Measurements from ENCODE around the gene PYCARD.

- no peak for TF ChIP-seq CTCF (IDR thresholded peaks at IDR 0.05; ENCODE audit: borderline replicate concordance, extremely low read depth, low read length, poor library complexity, severe bottlenecking)
- TF ChIP-seq EZH2 (IDR thresholded peaks at IDR 0.05; ENCODE audit: borderline replicate concordance, low read depth, low read length, severe bottlenecking) = peak; percentile 29
Measured at GRCh38 chr16:31202414-31203375, at the start of gene PYCARD.

Data from DND-41 (cell line).